Activated naive CD8-positive, alpha-beta T cell treated with anti-CD3 and anti-CD28 coated beads, Interleukin-2, amount 50 U/mL, for 24 hours (primary cell): Measurements from ENCODE around the gene MALSU1.
A peak's percentile ranks its signal among the peaks of the same experiment; 100 is the strongest.

Source experiments
- ATAC-seq: fragments of 150-1000 bp; cut with Tn5 transposase; one replicate; pipeline ENCODE4 v1.10.0; 2021
- DNase-seq: peaks from one replicate; pipeline ENCODE4 v3.0.0; 2021
- H3K27ac Mint-ChIP-seq: one replicate; pipeline ENCODE4 v1.8.0; 2021; ENCODE audit warnings: mild to moderate bottlenecking, mixed read lengths
- H3K27me3 Mint-ChIP-seq: one replicate; pipeline ENCODE4 v1.8.0; 2021; ENCODE audit warnings: mixed read lengths
- H3K36me3 Mint-ChIP-seq: one replicate; pipeline ENCODE4 v1.8.0; 2021; ENCODE audit warnings: low read depth, mixed read lengths
- H3K4me1 Mint-ChIP-seq: one replicate; pipeline ENCODE4 v1.8.0; 2021; ENCODE audit warnings: mixed read lengths
- H3K4me3 Mint-ChIP-seq: one replicate; pipeline ENCODE4 v1.8.0; 2021; ENCODE audit warnings: mild to moderate bottlenecking, moderate library complexity, mixed read lengths
- H3K9me3 Mint-ChIP-seq: one replicate; pipeline ENCODE4 v1.8.0; 2021; ENCODE audit warnings: mixed read lengths

The MALSU1 gene

GRCh38 chr7:23298885-23299769 is at the start of gene MALSU1:
MALSU1 (plus strand) TSS chr7:23299339; CDS start chr7:23299353, 14 bp downstream.
- H3K36me3 Mint-ChIP-seq = peaks cover 27% of the 10 kb centered on the region
- DNase-seq (peak; percentile 98), ATAC-seq (peak; percentile 99)
- peaks cover 4% of the 10 kb centered on the region for H3K9me3 Mint-ChIP-seq
- peaks cover 3% of the 10 kb centered on the region for H3K27me3 Mint-ChIP-seq
- peak within 1 kb of the TSS; percentile 97 for H3K27ac Mint-ChIP-seq
- peaks cover 40% of the 10 kb centered on the region for H3K4me1 Mint-ChIP-seq
- H3K4me3 Mint-ChIP-seq = peak within 1 kb of the TSS; percentile 90

GRCh38 chr7:23249486-23249885 is 49.7 kb upstream of the MALSU1 start:
- H3K4me3 Mint-ChIP-seq = no peak overlapping the region
- no peak overlapping the region for H3K27ac Mint-ChIP-seq
- H3K4me1 Mint-ChIP-seq = peaks cover 2% of the 10 kb centered on the region
- no peak for ATAC-seq
- DNase-seq = no peak
- peaks cover 21% of the 10 kb centered on the region for H3K9me3 Mint-ChIP-seq
- no peaks in the 10 kb centered on the region for H3K36me3 Mint-ChIP-seq
- peaks cover 66% of the 10 kb centered on the region for H3K27me3 Mint-ChIP-seq

GRCh38 chr7:23254051-23254681 is 45.0 kb upstream of the MALSU1 start:
- Mint-ChIP-seq H3K36me3 (no peaks in the 10 kb centered on the region), H3K27ac (no peak overlapping the region), H3K4me1 (no peaks in the 10 kb centered on the region), H3K9me3 (peaks cover 21% of the 10 kb centered on the region), H3K27me3 (peaks cover 46% of the 10 kb centered on the region), H3K4me3 (no peak overlapping the region)
- no peak for ATAC-seq
- no peak for DNase-seq

- no peak for ATAC-seq
- Mint-ChIP-seq H3K27ac (no peak overlapping the region), H3K4me1 (no peaks in the 10 kb centered on the region), H3K4me3 (no peak overlapping the region), H3K9me3 (peaks cover 10% of the 10 kb centered on the region), H3K36me3 (no peaks in the 10 kb centered on the region), H3K27me3 (peaks cover 26% of the 10 kb centered on the region)
- DNase-seq = no peak
Measured at GRCh38 chr7:23256731-23257130, 42.4 kb upstream of the MALSU1 start.

- Mint-ChIP-seq H3K36me3 (no peaks in the 10 kb centered on the region), H3K27ac (no peak overlapping the region), H3K4me1 (peaks cover 1% of the 10 kb centered on the region), H3K4me3 (no peak overlapping the region), H3K27me3 (peaks cover 11% of the 10 kb centered on the region), H3K9me3 (no peaks in the 10 kb centered on the region)
- DNase-seq (no peak), ATAC-seq (no peak)
Measured at GRCh38 chr7:23260371-23260770, 38.8 kb upstream of the MALSU1 start.

- DNase-seq = peak; percentile 65
- peak; percentile 84 for ATAC-seq
- peaks cover 6% of the 10 kb centered on the region for H3K27me3 Mint-ChIP-seq
- H3K27ac Mint-ChIP-seq = no peak overlapping the region
- no peaks in the 10 kb centered on the region for H3K9me3 Mint-ChIP-seq
- no peak overlapping the region for H3K4me3 Mint-ChIP-seq
- H3K36me3 Mint-ChIP-seq = no peaks in the 10 kb centered on the region
- peaks cover 1% of the 10 kb centered on the region for H3K4me1 Mint-ChIP-seq
Measured at GRCh38 chr7:23261843-23262452, 37.2 kb upstream of the MALSU1 start.

GRCh38 chr7:23264916-23265458 is 34.2 kb upstream of the MALSU1 start:
- H3K27ac Mint-ChIP-seq = no peak overlapping the region
- H3K9me3 Mint-ChIP-seq = no peaks in the 10 kb centered on the region
- peaks cover 1% of the 10 kb centered on the region for H3K4me1 Mint-ChIP-seq
- peaks cover 3% of the 10 kb centered on the region for H3K27me3 Mint-ChIP-seq
- DNase-seq = no peak
- no peaks in the 10 kb centered on the region for H3K36me3 Mint-ChIP-seq
- peak; percentile 59 for ATAC-seq
- no peak overlapping the region for H3K4me3 Mint-ChIP-seq

- H3K4me1 Mint-ChIP-seq = peaks cover 1% of the 10 kb centered on the region
- DNase-seq (no peak), ATAC-seq (no peak)
- no peaks in the 10 kb centered on the region for H3K36me3 Mint-ChIP-seq
- no peak overlapping the region for H3K4me3 Mint-ChIP-seq
- no peaks in the 10 kb centered on the region for H3K9me3 Mint-ChIP-seq
- H3K27me3 Mint-ChIP-seq = peaks cover 3% of the 10 kb centered on the region
- H3K27ac Mint-ChIP-seq = no peak overlapping the region
Measured at GRCh38 chr7:23266918-23267317, 32.2 kb upstream of the MALSU1 start.

GRCh38 chr7:23267357-23267756 is 31.8 kb upstream of the MALSU1 start:
- Mint-ChIP-seq H3K36me3 (no peaks in the 10 kb centered on the region), H3K9me3 (no peaks in the 10 kb centered on the region), H3K4me1 (peaks cover 4% of the 10 kb centered on the region), H3K27ac (no peak overlapping the region), H3K27me3 (peaks cover 6% of the 10 kb centered on the region), H3K4me3 (no peak overlapping the region)
- DNase-seq = no peak
- no peak for ATAC-seq

- H3K9me3 Mint-ChIP-seq = no peaks in the 10 kb centered on the region
Measured at GRCh38 chr7:23268167-23268566, 31.0 kb upstream of the MALSU1 start.

GRCh38 chr7:23268746-23269145 is 30.4 kb upstream of the MALSU1 start:
- Mint-ChIP-seq H3K27ac (no peak overlapping the region), H3K27me3 (peaks cover 10% of the 10 kb centered on the region), H3K36me3 (no peaks in the 10 kb centered on the region), H3K4me3 (no peak overlapping the region), H3K9me3 (no peaks in the 10 kb centered on the region), H3K4me1 (peaks cover 15% of the 10 kb centered on the region)
- no peak for ATAC-seq
- no peak for DNase-seq

More at GRCh38 chr7:23268167-23268566, 31.0 kb upstream of the MALSU1 start:
- Mint-ChIP-seq H3K27ac (no peak overlapping the region), H3K27me3 (peaks cover 10% of the 10 kb centered on the region), H3K36me3 (no peaks in the 10 kb centered on the region), H3K4me3 (no peak overlapping the region), H3K4me1 (peaks cover 10% of the 10 kb centered on the region)
- DNase-seq = no peak
- no peak for ATAC-seq

GRCh38 chr7:23272275-23272674 is 26.9 kb upstream of the MALSU1 start:
- H3K4me1 Mint-ChIP-seq = peaks cover 14% of the 10 kb centered on the region
- no peak overlapping the region for H3K4me3 Mint-ChIP-seq
- no peaks in the 10 kb centered on the region for H3K36me3 Mint-ChIP-seq
- DNase-seq (no peak), ATAC-seq (no peak)
- H3K9me3 Mint-ChIP-seq = no peaks in the 10 kb centered on the region
- H3K27ac Mint-ChIP-seq = no peak overlapping the region
- peaks cover 10% of the 10 kb centered on the region for H3K27me3 Mint-ChIP-seq

- ATAC-seq (peak; percentile 98), DNase-seq (peak; percentile 94)
- Mint-ChIP-seq H3K27me3 (peaks cover 10% of the 10 kb centered on the region), H3K36me3 (no peaks in the 10 kb centered on the region), H3K27ac (peak overlapping the region; percentile 21), H3K4me3 (peak overlapping the region; percentile 60), H3K9me3 (no peaks in the 10 kb centered on the region), H3K4me1 (peaks cover 16% of the 10 kb centered on the region)
Measured at GRCh38 chr7:23273141-23273599, 26.0 kb upstream of the MALSU1 start.

- Mint-ChIP-seq H3K9me3 (no peaks in the 10 kb centered on the region), H3K4me1 (peaks cover 16% of the 10 kb centered on the region), H3K27ac (no peak overlapping the region), H3K4me3 (no peak overlapping the region), H3K27me3 (peaks cover 6% of the 10 kb centered on the region), H3K36me3 (no peaks in the 10 kb centered on the region)
- ATAC-seq (no peak), DNase-seq (no peak)
Measured at GRCh38 chr7:23275912-23276311, 23.2 kb upstream of the MALSU1 start.
